GM19023 (cell line): ENCODE measurements around the gene AGO3.
"Not testable (repeated sequence)": the region's sequence is repeated elsewhere in the genome, so short reads cannot be mapped to it uniquely, and the experiment has no call there.

Experiments
- ATAC-seq: cut with Tn5 transposase; IDR thresholded peaks from one replicate; pipeline ENCODE4 v1.9.1; 2021; ENCODE audit warnings: mild to moderate bottlenecking, moderate library complexity; ENCODE audit not compliant: unreplicated experiment

Gene AGO3

DNA sequence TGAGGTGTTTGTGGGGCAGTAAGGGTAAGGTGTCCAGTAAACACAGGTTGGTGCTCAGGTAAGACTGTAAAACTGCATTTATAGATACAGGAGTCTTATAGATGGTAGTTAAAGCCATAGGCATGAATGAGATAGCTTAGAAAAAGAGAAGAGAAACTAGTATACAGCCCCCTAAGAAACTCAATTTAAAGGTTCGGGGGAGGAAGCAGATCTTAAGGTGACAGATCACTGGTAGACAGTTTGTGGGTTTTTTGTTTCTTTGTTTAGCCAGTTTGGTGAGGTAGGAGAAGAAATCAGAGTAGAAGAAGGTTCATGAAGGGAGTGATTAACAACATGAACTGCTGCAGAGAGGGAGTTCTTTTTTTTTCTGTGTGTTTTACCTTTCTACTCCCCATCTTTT is 6.1 kb upstream of the AGO3 start:
- ATAC-seq = no peak

- no peak for ATAC-seq
Observed at GRCh38 chr1:35925741-35926140, 5.2 kb upstream of the AGO3 start.

GRCh38 chr1:35927472-35927871 is 3.4 kb upstream of the AGO3 start:
- ATAC-seq = no peak

GRCh38 chr1:35929730-35930592 is 944 bp upstream of the AGO3 start:
- no peak for ATAC-seq

GRCh38 chr1:35931446-35932157 is 697 bp downstream of the AGO3 start:
- peak; percentile 43 for ATAC-seq

DNA sequence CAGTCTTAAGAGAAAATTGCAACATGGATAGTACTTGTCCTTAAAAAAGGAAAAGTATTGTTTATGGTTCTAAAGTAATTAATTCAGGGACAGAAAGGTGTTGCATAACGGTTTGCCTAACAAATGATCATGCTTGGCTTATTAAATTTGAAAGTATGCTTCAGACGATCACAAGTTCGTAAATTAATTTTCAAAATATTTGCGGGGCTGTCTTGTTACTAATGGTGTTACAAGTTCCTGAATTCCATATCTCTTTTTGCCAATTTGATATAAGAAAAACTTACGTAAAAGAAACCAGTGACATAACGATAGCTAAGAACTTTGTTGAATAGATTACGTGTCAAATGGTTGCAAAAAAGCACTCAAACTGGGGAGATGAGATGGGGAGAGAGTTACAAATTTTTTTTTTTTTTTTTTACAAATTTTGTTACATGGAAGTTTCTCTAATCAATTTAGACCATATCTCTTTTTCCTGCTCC is 1.3 kb downstream of the AGO3 start:
- ATAC-seq = no peak

- no peak for ATAC-seq
Observed at GRCh38 chr1:35932941-35933340, 2.0 kb downstream of the AGO3 start.

- no peak for ATAC-seq
Observed at GRCh38 chr1:35935442-35936388, 4.8 kb downstream of the AGO3 start.

DNA sequence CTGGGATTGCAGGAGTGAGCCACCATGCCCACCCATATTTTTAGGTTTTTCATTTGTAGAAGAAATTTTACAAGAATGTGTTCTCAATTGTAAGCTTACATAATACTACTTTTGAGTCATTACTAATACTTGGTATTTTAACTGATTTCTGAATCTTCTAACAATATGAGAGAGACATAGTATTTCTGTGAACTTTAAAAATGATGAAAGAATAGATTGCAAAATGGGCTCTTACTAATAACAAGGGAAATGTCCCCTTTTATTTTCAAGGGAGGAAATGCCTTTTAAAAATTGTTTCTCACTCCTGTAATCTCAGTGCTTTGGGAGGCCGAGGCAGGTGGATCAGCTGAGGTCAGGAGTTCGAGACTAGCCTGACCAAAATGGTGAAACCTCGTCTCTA is 5.9 kb downstream of the AGO3 start:
- ATAC-seq = no peak

GRCh38 chr1:35939484-35939883 is 8.6 kb downstream of the AGO3 start:
- ATAC-seq = no peak

DNA sequence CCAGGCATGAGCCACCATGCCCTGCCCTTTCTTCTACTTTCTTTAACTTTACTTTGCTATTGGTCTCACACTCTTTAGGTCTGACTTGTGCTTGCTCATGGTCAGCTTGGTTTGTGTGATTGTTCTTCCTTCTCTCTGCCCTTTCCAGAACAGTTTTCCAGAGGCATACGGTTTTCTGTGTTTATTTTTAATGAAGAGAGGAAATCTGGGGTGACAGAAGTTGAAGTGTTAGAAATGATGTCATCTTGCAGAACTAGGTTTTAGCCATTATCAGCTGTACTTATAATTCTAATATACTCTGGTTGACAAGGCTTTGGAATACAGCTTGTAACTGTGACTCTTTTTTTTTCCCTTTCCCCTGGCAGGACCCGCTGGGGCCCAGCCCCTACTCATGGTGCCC is 14.4 kb downstream of the AGO3 start:
- ATAC-seq = no peak

DNA sequence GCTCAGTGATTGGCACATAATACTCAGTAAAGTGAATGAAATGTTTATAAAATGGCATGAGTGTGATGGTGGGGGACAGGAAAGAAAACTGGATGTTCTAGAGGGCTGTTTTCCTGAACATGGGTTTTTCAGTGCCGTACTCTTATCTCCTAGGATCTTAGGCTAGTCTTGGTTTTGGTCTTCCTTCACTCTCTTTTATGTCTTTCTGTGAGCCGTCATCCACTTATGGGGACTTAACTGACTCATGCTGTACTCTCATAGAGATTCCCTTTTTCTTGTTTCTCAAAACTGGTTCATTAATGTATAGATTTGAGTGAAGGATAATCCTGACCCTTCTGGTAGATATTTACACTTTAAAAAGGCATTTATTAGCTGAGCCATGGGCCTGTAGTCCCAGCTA is 16.6 kb downstream of the AGO3 start:
- no peak for ATAC-seq

DNA sequence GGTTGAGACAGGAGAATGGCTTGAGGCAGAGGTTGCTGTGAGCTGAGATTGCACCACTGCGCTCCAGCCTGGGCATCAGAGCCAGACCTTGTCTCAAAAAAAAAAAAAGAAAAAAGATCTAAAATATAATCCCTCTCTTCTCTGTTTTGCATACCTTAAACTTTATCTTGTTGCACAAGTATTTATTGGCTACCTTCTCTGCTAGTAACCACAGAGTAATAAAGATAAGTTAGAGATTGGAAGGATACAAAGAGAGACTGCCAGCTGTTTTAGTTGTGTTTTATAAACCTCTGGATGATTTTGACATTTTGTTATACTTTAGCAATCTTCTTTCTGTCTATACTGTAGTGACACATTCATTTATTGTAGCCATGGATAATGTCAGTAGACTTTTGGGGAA is 27.7 kb downstream of the AGO3 start:
- no peak for ATAC-seq

DNA sequence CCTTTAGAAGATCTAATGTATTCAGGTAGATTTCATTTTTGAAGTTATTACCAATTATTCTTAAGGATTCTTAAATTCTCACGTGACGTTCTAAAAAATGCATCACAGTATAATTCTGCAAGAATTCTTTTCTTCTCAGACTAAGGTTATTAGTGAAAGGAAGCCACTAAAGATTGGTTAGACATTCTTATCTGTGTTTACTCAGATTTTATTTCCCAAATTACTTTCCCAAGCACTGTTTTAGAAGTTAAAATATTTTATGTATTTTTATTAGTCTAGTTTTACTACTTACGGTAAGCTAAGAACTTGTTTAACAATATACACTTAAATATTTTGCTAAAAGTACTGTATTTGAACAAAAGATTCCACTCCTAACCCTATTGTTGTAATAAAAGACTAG is 28.4 kb downstream of the AGO3 start:
- no peak for ATAC-seq

- ATAC-seq = no peak
Observed at GRCh38 chr1:35962952-35963351, 32.0 kb downstream of the AGO3 start.

GRCh38 chr1:35964277-35964676 is 33.4 kb downstream of the AGO3 start:
- ATAC-seq = not testable (repeated sequence)

DNA sequence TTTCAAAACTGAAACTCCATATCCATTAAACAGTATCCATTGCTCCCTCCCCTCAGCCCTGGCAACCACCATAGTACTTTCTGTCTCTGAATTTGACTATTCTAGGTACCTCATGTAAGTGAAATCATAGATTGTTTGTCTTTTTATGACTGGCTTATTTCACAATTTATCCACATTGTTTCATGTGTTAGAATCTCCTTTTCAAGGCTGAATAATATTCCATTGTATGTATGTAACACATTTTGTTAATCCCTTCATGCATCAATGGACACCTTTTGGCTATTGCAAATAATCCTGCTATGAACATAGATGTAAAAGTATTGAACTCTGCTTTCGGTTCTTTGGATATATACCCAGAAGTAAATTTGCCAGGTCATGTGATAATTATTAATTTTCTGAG is 37.5 kb downstream of the AGO3 start:
- ATAC-seq = no peak

DNA sequence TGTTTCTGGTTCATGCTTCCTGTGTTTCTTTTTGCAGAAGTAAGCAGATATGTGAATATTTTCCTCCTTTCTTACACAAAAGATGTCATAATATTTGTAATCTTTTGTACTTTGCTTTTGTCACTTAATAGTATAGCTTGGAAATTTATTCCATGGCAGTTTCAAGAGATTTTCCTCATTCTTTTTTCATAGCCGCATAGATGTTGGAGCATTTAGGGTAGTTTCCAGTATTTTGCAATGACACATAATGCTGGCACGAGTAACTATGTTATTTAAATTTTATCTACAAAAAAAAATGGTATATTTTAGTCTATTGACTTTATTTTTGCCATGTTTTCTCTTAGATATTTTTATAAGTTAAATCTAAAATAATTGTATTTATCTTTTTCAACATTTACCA is 40.7 kb downstream of the AGO3 start:
- ATAC-seq = no peak

DNA sequence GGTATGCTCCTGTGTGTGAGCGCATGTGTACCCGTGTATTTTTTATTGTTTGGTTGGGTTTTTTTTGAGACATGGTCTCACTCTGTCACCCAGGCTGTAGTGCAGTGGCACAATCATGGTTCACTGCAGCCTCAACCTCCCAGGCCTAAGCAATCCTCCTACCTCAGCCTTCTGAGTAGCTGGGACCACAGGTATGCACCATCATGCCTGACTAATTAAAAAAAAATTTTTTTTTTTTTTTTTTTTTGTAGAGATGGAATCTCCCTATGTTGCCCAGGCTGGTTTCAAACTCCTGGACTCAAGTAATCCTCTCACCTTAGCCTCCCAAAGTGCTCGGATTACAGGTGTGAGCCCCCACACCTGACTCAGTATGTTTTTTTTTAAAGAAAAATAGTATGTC is 41.7 kb downstream of the AGO3 start:
- ATAC-seq = not testable (repeated sequence)

DNA sequence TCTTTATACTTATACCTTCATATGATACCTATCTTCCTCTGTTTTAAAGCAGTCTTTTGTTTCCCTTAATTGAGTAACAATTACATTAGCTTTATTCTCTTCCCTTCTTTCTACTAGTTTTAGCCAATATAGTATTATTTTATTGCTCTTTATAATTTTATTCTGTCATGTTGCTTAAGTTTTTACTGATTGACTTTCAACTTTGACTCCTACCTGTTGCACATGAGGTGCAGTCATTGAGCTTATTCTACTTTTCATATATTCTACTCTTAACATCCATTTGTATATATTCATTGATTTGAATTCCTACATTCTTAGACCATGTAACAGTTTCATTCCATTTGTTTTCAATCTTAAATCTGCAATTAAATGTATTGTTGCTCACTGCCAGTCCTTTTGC is 49.2 kb downstream of the AGO3 start:
- no peak for ATAC-seq

- no peak for ATAC-seq
Observed at GRCh38 chr1:35988237-35988636, 57.3 kb downstream of the AGO3 start.
